ENCODE measurements around the gene ENAM.
"Not testable (repeated sequence)": the region's sequence is repeated elsewhere in the genome, so short reads cannot be mapped to it uniquely, and the experiment has no call there.

The ENAM gene

DNA sequence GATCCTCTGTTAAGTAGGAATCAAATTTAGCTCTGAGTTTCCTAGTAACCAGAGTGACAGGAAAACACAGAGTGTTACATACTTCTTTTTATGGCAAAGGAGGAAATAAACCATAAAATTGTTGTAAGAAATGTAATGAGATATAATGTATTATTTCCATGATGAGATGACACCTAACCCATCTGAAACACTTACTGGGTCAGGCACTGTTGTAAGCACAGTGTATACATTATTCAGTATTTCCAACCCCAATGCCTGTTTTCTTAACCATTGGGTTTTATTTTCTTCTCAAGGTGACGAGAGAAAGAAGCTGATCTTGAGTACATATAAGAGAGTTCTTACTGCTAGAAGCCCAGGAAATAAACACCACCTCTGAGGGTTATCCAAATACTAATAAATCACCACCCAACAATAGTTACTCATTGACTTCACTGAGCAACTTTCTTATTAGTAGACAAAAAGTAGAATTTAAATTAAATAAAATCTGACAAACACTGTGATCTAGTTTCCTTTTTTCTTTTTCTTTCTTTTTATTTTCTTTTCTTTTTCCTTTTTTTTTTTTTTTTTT, 4.2 kb upstream of the ENAM start:
- no peak for DNase-seq (ENCODE audit: low read depth in 3 of 3)

- DNase-seq (ENCODE audit: low read depth in 3 of 3) = no peak
These were observed 924 bp upstream of the ENAM start for GRCh38 chr4:70627620-70628019.

DNA sequence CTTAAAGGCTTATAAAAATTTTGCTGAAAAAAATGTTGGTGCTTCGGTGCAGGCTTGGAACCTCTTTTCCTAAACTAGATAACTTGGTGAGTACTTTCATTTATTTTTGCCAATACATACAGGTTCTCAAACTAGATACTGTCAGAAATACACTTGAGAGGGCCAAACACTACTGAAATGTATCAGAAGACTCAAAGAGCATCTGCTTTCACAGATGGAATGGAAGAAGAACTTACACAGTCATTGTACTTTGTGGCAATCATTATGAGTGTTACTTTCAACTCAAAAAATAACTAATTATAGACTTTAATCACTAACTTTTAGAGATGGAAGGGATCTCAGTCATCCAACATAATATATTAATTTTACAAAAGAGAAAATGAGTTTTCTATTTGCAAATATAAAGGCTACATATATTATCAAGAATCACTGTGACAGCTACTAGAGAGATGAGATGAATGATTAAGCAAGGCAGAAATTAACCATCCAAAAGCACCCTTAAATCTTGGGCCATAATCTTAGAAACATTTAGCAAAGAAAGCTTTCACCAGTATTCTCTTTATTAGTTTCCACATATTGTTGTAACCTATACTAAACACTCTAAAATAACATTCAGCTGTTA, 1.0 kb downstream of the ENAM start:
- DNase-seq (ENCODE audit: low read depth in 3 of 3) = no peak

DNA sequence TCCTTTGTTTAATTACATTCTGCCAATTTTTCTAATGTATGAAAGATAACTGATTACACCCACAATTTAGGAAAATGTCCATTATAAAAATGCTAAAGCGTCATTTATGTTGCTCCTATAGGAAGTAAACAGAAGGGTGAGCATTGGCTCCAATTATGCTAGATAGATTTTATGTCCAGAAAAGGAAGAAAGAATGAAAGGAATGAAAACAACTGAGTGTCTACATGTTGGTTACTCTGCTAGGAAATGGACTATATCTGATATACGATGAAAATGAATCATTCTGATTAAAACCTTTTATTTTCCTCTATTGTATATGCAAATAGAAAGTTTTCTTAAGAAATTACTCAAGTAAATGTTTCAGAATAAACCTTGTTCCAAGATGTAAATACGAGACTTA, 1.6 kb downstream of the ENAM start:
- DNase-seq (ENCODE audit: low read depth in 3 of 3) = no peak

- no peak for DNase-seq (ENCODE audit: low read depth in 3 of 3)
These were observed 3.5 kb downstream of the ENAM start for GRCh38 chr4:70632028-70632427.

DNA sequence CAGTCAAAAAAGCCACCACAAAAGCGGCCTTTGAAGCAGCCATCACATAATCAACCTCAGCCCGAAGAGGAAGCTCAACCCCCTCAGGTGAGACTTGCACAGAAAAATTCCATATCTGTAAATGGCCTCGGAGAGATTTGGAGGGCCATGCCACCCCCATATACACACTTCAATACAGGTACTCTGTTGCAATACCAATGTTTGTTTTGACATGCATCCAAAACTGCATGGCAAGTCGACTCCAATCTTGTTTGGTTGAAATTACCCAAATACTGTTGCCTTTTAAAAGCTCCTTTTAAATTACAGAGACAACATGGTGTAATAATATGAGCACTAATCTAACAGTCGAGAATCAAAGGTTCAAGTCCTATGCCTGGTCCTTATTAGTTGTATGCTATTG, 5.9 kb downstream of the ENAM start:
- no peak for DNase-seq (ENCODE audit: low read depth in 3 of 3)

- DNase-seq (ENCODE audit: low read depth in 3 of 3) = no peak
These were observed 8.8 kb downstream of the ENAM start for GRCh38 chr4:70637239-70637913.

DNA sequence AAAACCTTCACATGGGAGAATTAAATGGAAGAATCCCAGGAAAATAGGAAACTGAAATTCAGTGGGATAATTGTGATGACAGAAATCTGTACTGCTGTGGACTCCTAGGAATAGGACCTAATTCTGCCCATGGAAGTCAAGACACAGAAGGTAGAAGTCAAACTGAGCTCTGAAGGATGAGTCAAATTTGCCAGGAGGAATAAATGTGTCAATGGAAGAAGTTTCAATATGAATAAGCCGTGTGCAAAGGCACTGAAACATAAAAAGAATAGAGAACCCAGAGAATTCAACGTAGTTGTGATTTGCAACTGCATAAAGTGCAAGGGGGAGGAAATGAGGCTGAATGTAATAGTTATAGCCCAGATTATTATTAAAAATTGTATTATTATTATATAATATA, 11.6 kb downstream of the ENAM start:
- no peak for DNase-seq (ENCODE audit: low read depth in 3 of 3)

DNA sequence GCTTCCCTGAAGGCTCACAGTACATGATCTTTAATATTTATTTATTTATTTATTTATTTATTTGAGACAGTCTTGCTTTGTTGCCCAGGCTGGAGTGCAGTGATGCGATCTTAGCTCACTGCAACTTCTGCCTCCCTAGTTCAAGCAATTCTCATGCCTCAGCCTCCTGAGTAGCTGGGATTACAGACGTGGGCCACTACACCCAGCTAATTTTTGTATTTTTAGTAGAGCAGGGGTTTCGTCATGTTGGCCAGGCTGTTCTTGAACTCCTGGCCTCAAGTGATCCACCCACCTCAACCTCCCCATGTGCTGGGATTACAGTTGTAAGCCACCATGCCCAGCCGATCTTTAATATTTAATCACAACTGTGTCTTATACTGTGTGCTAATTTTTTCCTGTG, 22.2 kb downstream of the ENAM start:
- not testable (repeated sequence) for DNase-seq (ENCODE audit: low read depth in 3 of 3)

DNA sequence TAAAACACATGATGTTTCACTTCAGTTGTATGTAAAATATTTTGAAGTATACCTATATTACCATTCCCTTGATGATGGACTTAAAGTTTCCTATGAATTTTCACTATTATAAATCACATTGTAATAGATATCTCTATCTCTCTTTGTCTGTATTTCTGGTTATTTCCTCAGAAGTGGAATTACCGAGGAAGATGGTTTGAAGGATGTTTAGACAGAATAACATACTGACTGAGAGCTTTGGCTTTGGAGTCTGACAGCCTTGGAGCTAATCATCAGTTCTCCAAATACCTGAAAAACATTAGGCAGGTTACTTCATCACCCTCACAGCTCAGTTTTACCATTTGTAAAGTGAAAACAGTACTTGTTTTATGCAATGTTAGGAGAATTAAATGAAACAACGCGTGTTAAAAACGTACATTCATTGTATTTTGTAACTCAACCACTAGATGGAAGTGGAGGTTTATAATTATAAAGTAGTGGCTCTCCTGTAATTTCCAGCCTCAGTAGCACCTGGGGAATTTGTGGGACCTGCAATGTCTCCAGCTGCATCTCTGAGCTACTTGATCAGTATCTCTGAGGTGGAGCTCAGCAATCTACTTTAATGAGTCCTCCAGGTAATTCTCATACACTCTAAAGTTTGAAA, 23.4 kb downstream of the ENAM start:
- DNase-seq (ENCODE audit: low read depth in 3 of 3) = no peak

DNA sequence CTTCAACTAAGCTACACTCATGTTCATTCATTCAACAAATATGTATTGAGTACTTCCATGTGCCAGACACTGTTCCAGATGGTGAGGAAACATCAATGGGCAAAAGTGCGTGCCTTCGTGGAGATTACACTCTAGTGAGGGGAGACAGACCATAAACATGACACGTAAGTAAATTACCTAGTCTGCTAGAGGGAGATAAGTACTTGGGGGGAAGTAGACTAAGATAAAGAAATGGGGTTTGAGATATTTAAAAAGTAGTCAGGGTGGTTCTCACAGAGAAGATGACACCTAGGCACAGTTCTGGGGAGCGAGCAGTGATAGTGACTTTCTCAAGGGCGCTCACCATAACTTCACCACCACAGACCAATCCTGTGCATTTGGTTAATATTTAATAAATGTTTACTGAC, 26.1 kb downstream of the ENAM start:
- DNase-seq (ENCODE audit: low read depth in 3 of 3) = no peak

- no peak for DNase-seq (ENCODE audit: low read depth in 3 of 3)
These were observed 28.8 kb downstream of the ENAM start for GRCh38 chr4:70657326-70657725.

- DNase-seq (ENCODE audit: low read depth in 3 of 3) = no peak
These were observed 29.9 kb downstream of the ENAM start for GRCh38 chr4:70658418-70658817.

GRCh38 chr4:70660106-70660505, 31.6 kb downstream of the ENAM start:
- no peak for DNase-seq (ENCODE audit: low read depth in 3 of 3)

DNA sequence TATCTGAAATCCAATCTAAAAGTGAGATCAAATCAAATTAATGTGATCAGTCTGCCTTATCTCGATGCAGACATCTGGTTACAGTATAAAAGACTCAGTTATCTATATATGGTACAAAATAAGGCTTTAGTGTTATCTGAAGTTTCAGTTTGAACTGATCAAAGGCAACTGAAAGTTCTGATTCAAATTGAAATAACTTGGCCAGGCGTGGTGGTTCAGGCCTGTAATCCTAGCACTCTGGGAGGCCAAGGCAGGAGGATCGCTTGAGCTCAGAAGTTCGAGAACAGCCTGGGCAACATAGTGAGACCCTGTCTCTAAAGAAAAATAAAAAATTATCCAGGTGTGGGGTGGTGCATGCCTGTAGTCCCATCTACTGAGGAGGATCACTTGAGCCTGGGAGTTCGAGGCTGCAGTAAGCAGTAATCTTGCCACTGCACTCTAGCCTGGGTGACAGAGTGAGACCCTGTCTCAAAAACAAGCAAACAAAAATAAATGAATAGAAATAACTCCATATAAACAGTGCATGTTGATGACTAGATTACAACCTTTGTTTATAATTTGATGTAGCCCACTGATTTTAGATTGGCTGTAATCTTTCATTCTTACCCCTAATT, 32.9 kb downstream of the ENAM start:
- DNase-seq (ENCODE audit: low read depth in 3 of 3) = not testable (repeated sequence)

DNA sequence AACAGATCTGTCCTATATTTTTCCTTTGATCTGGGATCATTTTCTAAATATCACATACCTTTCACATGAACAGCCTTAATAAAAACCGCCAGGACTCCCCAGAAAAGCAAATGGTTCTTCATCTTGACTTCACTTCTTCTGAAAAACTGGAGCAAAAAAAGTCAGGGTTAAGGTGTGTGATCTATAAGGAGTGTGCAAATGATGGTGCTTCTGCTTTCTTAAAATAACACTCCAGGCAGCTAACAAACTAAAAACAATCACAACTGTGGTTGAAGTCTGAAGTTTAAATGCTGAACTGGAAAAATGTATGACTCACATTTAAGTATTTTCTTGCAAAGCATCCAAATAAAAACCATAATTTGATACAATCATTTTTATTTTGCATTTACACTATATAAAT, 37.8 kb downstream of the ENAM start, which contains the start of gene JCHAIN:
JCHAIN (minus strand) TSS at position 140 of the 400 bp plus-strand sequence; CDS start at position 122, 18 bp downstream.
- DNase-seq (ENCODE audit: low read depth in 3 of 3) = no peak

DNA sequence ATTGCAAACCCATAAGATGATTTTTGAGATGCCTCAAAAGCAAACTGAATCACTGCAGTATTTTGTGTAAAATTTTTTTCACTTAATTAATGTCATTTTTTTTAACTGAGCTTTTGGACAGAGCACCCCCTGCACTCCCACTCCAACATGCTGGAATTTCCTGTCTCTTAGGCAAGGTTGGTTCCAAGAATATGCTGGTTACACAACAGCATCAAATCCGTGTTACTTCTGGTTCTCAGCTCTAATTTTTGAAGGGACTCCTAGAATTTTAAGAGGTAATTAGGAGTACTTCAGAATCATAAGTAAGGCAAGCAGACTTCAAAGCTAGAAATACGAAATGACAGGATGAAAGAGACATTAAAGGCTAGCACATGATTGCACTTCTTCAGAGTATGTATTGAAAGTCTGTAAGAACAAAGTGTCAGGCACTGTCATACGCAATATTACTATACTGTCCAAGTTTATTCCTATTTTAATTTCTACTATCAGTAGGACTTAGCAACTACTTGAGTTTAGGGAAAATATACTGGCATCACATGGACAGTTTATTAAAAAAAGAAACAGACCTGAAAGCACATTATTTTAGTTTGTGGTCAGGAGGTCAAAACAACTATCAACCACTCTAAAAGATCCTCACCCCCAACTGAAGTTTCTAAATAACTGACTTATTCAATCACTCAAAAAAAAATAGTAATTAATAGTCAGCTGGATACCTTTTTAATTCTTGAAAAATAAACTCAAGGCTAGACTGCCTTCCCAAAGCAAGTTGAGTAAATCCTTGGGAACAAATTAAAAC, 39.4 kb downstream of the ENAM start:
- DNase-seq (ENCODE audit: low read depth in 3 of 3) = no peak

DNA sequence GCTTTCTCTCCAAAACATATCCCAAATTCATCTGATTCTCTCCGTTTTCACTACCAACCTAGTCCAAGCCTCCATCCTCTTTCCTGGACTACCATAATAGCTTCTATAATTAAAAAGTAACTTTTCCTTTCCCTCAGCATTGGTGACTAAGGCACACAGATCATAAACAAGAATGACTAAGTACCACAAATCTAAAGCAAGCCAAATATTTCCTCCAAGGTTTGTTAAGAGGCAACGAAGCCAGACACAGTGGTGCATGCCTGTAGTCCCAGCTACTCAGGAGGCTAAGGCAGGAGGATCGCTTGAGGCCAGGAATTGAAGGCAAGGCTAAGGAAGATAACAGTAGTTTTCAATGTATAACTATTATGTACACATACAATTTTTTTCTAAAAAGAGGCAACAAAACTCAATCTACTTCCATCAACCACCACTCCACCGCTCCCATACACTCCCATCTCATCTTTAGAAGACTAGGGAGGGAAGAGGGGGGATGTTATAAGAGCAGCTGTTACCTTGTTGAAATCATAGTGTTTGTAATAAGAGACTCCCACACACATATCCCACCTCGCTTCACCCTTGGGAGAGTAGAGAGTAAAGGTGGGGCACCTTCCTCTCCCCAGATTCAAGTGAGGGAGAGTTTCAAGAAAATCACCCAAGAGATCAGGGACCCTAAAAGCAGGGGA, 41.9 kb downstream of the ENAM start:
- DNase-seq (ENCODE audit: low read depth in 3 of 3) = no peak

- no peak for DNase-seq (ENCODE audit: low read depth in 3 of 3)
These were observed 42.5 kb downstream of the ENAM start for GRCh38 chr4:70671091-70671490.

DNA sequence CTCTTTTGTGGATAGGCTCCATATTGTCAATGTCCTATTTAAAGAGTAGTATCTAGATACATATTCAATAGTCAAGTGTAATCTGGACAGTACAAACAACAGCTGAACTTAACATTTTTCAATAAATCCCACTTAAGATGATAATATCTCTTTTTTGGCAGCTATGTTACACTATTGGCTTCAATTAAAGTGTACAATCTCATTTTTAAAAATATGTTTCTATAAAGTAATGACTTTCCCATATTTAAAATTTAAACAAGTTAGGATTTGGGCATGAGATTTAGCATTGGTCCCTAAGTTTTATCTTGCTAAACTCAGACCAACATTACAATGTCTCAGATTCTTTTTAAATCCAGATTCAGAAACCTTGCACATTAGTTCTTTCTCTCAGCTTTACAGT, 45.6 kb downstream of the ENAM start:
- DNase-seq (ENCODE audit: low read depth in 3 of 3) = no peak

DNA sequence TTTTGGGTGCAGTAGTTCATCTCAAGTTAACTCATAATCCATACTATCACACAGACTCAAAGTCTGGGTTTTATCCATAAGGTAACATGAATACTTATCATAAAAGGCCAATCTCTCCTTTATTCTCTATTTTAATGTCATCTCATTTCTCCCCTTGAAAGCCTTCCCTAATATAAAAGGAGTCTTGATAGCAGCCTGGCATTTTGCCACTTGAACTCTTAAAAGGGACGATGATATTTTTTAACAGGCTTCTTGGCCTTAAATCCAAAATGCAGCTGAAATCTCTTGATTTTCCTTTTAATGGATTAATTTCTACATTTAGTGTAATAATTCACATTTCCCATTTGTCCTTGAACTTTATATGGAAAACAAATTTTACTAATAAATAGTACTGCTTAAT, 46.2 kb downstream of the ENAM start:
- DNase-seq (ENCODE audit: low read depth in 3 of 3) = no peak

All from stimulated activated CD4-positive, alpha-beta T cell treated with anti-CD3 and anti-CD28 coated beads, TNF-alpha, amount 100 ng/mL, for 4 hours (primary cell).